Skeletal muscle tissue (tissue), 4 donors: ENCODE results near the gene AK8. TPM values are rescaled to one million over a fixed set of nuclear protein-coding genes. Genes with fewer than 3 reads are reported as not detected.

ENCODE experiments used
- H3K27ac ChIP-seq: one replicate; pipeline ENCODE4 v1.7.0; 2013; ENCODE audit warnings: mild to moderate bottlenecking, low read depth, low read length, inconsistent platforms
- H3K27me3 ChIP-seq, 3 donors: one replicate each; pipeline ENCODE4 v1.7.0; 2013; ENCODE audit warnings: low read length in 3 of 3; ENCODE audit not compliant: control insufficient read depth in 3 of 3, insufficient read depth in 3 of 3
- H3K36me3 ChIP-seq, 3 donors: one replicate each; pipeline ENCODE4 v1.7.0; 2013; ENCODE audit warnings: low read length in 3 of 3; ENCODE audit not compliant: control insufficient read depth in 3 of 3, insufficient read depth in 3 of 3
- H3K4me1 ChIP-seq, 3 donors: one replicate each; pipeline ENCODE4 v1.7.0; 2013; ENCODE audit warnings: low read length in 3 of 3, mild to moderate bottlenecking in 3 of 3; ENCODE audit not compliant: control insufficient read depth in 3 of 3, insufficient read depth in 3 of 3
- H3K4me3 ChIP-seq, 3 donors: one replicate each; pipeline ENCODE4 v1.7.0; 2013; ENCODE audit warnings: low read length in 3 of 3
- H3K9ac ChIP-seq, 3 donors: one replicate each; pipeline ENCODE4 v1.7.0; 2013; ENCODE audit warnings: low read length in 3 of 3, mild to moderate bottlenecking in 3 of 3, moderate library complexity in 2 of 3, low read depth in 1 of 3
- H3K9me3 ChIP-seq, 3 donors: one replicate each; pipeline ENCODE4 v1.7.0; 2013; ENCODE audit warnings: low read length in 3 of 3; ENCODE audit not compliant: control insufficient read depth in 3 of 3
- total RNA-seq: library from RNA; depleted of rRNA; stranded (reverse); fragments of >200 nt; gene quantifications from one replicate; pipeline ENCODE4 v1.2.3, GENCODE V29; 2014
- donor health status: Osteomylitis.

The AK8 gene
- total RNA-seq, 1 donor from 2014 or later = 0.52 TPM

DNA sequence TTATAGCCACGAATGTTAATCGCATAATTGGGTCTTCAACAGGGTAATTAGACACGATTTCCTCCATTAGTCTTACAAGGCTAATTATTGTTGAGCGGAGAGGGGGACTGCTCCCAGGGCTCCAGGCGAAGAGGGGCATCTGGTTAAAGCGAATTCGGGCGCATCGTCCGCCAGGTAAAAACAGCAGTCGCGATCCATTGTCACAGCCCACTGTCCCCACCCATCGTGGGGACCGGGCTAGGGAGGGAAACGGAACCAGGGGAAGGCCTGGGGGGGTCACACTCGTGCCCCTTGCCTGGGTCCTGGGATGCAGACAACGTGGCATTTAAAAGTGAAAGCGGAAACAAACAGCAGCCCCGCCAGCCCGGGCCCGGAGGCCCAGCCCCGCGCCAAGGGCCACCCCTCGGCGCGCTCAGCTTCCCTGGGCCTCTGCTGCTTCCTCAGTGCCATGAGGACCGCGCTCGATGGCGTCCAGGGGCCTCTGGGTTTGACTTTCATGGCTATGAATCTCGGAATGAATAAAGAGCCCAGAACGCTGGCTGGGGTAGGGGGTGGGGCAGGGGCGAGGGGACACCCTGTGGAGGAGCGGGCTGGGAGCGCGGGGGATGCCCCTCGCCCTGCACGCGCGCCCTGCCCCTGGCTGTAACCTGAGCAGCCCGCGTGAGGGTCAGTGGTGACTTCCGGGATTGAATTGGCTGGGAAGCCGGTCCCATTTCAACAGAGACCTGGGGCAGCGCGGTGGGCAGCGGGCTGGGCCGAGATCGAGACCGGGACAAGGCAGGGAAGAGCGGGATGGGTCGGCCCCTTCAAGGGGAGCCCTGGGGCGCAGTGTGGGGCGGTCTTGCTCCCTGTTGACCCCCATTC, 107.9 kb downstream of the AK8 start:
- H3K27ac ChIP-seq = peak overlapping the region; percentile 50
- H3K9me3 ChIP-seq = no peaks in the 10 kb centered on the region
- H3K27me3 ChIP-seq = peaks cover 0 to 11% (median 0%) of the 10 kb centered on the region in 3 donors
- H3K4me3 ChIP-seq = peak overlapping the region; percentile 87 to 93 (median 91)
- peak overlapping the region; percentile 5 to 82 (median 82) for H3K9ac ChIP-seq
- H3K36me3 ChIP-seq = no peaks in the 10 kb centered on the region
- H3K4me1 ChIP-seq = peaks cover 5 to 11% (median 6%) of the 10 kb centered on the region in 3 donors

- peaks cover 5 to 11% (median 6%) of the 10 kb centered on the region in 3 donors for H3K4me1 ChIP-seq
- H3K36me3 ChIP-seq = no peaks in the 10 kb centered on the region
- peak overlapping the region; percentile 5 to 82 (median 82) for H3K9ac ChIP-seq
- peaks cover 0 to 11% (median 0%) of the 10 kb centered on the region in 3 donors for H3K27me3 ChIP-seq
- peak overlapping the region; percentile 87 to 93 (median 91) for H3K4me3 ChIP-seq
- no peaks in the 10 kb centered on the region for H3K9me3 ChIP-seq
- peak overlapping the region; percentile 50 for H3K27ac ChIP-seq
Observed at GRCh38 chr9:132768932-132769905, 108.9 kb downstream of the AK8 start.

DNA sequence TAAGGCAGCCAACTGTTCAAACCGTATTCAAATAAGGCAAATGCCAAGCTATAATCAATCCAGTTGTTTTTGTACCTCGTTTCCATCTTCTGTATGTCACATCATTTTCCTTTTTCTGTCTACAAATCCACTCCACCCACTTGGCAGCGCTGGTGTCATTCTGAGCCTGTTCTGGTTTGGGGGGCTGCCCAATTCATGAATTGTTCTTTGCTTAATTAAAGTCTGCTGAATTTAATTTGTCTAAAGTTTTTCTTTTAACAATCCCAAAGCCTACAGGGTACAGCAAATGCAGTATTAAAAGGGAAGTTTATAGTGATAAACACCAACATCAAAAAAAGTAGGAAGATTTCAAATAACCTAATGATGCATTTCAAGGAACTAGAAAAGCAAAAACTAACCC, 114.5 kb downstream of the AK8 start:
- Histone ChIP-seq H3K4me1 (no peaks in the 10 kb centered on the region), H3K27me3 (peaks cover 0 to 4% (median 0%) of the 10 kb centered on the region in 3 donors), H3K9me3 (no peaks in the 10 kb centered on the region), H3K4me3 (no peak overlapping the region), H3K27ac (no peak overlapping the region), H3K36me3 (no peaks in the 10 kb centered on the region), H3K9ac (no peak overlapping the region)

DNA sequence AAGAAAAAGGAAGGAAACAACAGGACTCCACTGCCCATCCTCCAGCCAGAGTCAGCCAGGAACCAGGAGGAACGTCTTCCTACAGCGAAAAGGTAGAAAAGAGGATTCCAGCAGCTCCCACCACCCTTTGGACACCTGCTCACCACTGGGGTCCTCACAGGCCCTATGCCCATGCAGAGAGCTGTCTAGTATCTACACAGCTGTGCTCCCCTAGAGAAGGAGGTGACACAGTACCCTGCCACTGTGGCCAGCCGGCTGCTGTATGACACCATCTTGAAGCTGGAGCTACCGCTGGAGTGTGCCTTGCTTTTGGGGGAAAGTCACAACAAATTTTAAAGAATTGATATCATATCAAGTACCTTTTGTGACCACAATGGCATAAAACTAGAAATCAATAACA, 115.2 kb downstream of the AK8 start:
- Histone ChIP-seq H3K27me3 (peaks cover 0 to 4% (median 0%) of the 10 kb centered on the region in 3 donors), H3K27ac (no peak overlapping the region), H3K4me3 (no peak overlapping the region), H3K9me3 (no peaks in the 10 kb centered on the region), H3K9ac (no peak overlapping the region), H3K36me3 (no peaks in the 10 kb centered on the region), H3K4me1 (no peaks in the 10 kb centered on the region)

DNA sequence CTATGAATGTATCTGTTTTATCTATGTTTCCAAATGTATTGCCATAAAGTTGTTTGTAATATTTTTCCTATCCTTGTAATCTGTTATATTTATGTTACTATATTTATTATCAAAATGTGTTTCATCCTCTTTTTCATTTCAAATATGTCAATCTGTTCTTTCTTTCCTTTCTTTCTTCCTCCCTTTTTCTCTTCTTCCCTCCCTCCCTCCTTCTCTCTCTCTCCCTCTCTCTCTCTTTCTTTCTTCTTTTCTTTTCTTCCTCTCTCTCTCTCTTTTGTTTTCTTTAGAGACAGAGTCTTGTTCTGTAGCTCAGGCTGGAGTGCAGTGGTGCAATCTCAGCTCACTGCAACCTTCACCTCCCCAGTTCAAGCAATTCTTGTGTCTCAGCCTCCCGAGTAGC, 116.5 kb downstream of the AK8 start:
- Histone ChIP-seq H3K36me3 (no peaks in the 10 kb centered on the region), H3K27me3 (peaks cover 0 to 8% (median 6%) of the 10 kb centered on the region in 3 donors), H3K9ac (no peak overlapping the region), H3K27ac (no peak overlapping the region), H3K4me3 (no peak overlapping the region), H3K4me1 (no peaks in the 10 kb centered on the region), H3K9me3 (no peaks in the 10 kb centered on the region)

DNA sequence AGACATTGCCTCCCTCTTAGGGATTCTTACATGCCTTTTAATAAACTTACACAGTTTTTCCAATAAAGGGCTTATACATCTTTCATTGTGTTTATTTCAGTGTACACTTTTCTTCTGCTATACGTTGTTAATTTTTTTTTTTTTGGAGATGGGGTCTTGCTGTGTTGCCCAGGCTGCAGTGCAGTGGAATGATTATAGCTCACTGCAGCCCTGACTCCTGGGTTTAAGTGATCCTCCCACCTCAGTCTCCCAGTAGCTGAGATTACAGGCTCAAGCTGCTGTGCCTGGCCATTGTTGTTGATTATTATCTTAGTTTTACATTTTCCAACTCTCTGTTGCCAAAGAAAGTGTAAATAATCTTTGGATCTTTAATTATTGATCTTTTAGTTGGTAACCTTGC, 118.0 kb downstream of the AK8 start:
- H3K9ac ChIP-seq = no peak overlapping the region
- H3K27me3 ChIP-seq = peaks cover 4 to 12% (median 10%) of the 10 kb centered on the region in 3 donors
- H3K4me3 ChIP-seq = no peak overlapping the region
- H3K27ac ChIP-seq = no peak overlapping the region
- no peaks in the 10 kb centered on the region for H3K4me1 ChIP-seq
- H3K36me3 ChIP-seq = no peaks in the 10 kb centered on the region
- no peaks in the 10 kb centered on the region for H3K9me3 ChIP-seq

DNA sequence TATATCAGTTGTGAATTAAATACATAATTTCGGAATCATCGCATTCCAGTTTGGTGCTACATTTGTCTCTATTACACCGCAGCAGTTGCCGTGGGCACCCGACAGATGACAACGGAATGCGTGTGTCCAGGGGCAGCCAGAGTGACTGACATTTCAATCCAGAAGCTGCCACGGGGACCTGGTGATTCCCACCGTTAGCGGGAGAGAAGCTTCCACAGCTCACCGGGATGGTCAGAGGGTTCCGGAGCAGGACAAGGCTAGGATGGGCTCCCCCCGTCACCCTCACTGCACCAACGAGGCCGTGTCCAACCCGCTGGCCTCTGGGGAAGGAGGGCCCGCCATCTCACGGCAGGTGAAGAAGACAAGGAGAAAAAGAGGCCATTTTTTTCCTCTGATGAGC, 121.1 kb downstream of the AK8 start:
- H3K9ac ChIP-seq = no peak overlapping the region
- H3K9me3 ChIP-seq = no peaks in the 10 kb centered on the region
- H3K4me3 ChIP-seq = no peak overlapping the region
- peaks cover 8 to 22% (median 9%) of the 10 kb centered on the region in 3 donors for H3K27me3 ChIP-seq
- no peaks in the 10 kb centered on the region for H3K4me1 ChIP-seq
- no peaks in the 10 kb centered on the region for H3K36me3 ChIP-seq
- H3K27ac ChIP-seq = no peak overlapping the region

DNA sequence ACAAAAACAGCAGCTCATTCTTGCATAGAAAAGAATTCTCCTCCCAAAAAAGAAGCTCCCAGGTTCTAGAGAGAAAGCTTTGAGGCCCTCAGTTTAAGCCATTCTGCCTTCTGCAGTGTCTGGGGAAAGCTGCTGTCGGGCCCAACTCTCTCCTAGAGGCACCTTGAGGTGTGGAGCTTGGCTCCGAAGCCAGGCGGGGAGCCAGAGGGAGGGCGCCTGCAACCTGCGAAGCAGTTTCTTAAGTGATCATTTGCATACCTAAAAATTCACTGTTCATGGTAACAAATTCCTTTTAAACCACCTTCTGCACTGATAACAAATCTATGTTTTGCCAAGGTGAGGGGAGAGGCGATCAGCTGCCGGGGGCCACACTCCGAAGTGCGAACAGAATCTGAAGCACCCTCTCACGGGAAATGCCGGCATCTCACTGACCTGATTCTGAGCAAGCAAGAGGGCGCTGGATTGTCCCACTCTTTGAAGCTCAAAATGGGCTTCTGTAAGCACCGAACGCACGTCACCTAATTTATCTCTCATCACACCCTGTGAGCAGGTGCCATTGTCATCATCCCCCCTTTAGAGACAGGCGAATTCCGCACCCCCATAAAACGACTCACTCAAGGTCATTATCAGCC, 121.8 kb downstream of the AK8 start:
- H3K27ac ChIP-seq = no peak overlapping the region
- H3K4me3 ChIP-seq = no peak overlapping the region
- H3K4me1 ChIP-seq = no peaks in the 10 kb centered on the region
- peaks cover 8 to 22% (median 9%) of the 10 kb centered on the region in 3 donors for H3K27me3 ChIP-seq
- no peaks in the 10 kb centered on the region for H3K36me3 ChIP-seq
- H3K9me3 ChIP-seq = no peaks in the 10 kb centered on the region
- no peak overlapping the region for H3K9ac ChIP-seq

DNA sequence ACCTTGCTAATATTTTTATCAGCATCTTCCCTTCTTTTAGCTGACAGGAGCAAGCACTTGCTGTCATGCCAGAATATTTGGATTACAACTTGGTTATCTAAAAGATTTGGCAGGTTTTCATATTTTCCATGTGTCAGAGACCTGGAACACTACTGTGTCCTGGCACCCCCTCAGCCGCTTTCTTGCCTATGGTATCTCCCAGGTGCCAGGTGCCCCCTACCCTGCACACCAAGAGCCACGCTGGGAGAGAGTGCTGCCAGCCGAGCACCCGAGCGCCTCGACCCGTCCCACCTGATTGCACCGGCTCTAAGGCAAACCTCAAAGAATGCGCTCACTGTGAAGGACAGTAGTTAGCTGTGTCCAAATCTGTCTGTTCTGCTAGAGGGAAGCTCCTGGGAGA, 123.0 kb downstream of the AK8 start:
- H3K27me3 ChIP-seq = peaks cover 8 to 22% (median 9%) of the 10 kb centered on the region in 3 donors
- no peak overlapping the region for H3K27ac ChIP-seq
- H3K9me3 ChIP-seq = no peaks in the 10 kb centered on the region
- no peak overlapping the region for H3K9ac ChIP-seq
- no peak overlapping the region for H3K4me3 ChIP-seq
- no peaks in the 10 kb centered on the region for H3K4me1 ChIP-seq
- H3K36me3 ChIP-seq = no peaks in the 10 kb centered on the region
